Activated CD8-positive, alpha-beta memory T cell treated with anti-CD3 and anti-CD28 coated beads for 1 hour (primary cell): Measurements from ENCODE around the gene RCAN1.

Experiments used
- DNase-seq, 2 donors: peaks; one replicate each; pipeline ENCODE4 v3.0.0-alpha.2; 2020; ENCODE audit warnings: low read depth in 1 of 2; ENCODE audit errors: extremely low read depth in 1 of 2

Gene RCAN1

GRCh38 chr21:34614628-34615486 lies at the start of gene RCAN1:
Gene RCAN1, minus strand, starts transcription at chr21:34615113. Its CDS starts 102 bp downstream, at chr21:34615011.
- DNase-seq, result peak; percentile 66 to 72

GRCh38 chr21:34661848-34662247 lies 46.9 kb upstream of the RCAN1 start:
- no peak for DNase-seq

GRCh38 chr21:34653522-34653921 lies 38.6 kb upstream of the RCAN1 start:
- DNase-seq, result no peak

- DNase-seq, result no peak
These were observed 36.7 kb upstream of the RCAN1 start for GRCh38 chr21:34651642-34652041.

GRCh38 chr21:34650861-34651431 lies 36.0 kb upstream of the RCAN1 start:
- no peak for DNase-seq

- DNase-seq, result no peak
These were observed 34.5 kb upstream of the RCAN1 start for GRCh38 chr21:34649400-34649799.

GRCh38 chr21:34648739-34649297 lies 33.9 kb upstream of the RCAN1 start:
- DNase-seq, result no peak

- no peak for DNase-seq
These were observed 32.6 kb upstream of the RCAN1 start for GRCh38 chr21:34647555-34647954.

GRCh38 chr21:34644825-34645224 lies 29.9 kb upstream of the RCAN1 start:
- DNase-seq, result no peak

GRCh38 chr21:34642211-34643075 lies 27.5 kb upstream of the RCAN1 start:
- no peak for DNase-seq

- DNase-seq, result no peak
These were observed 25.9 kb upstream of the RCAN1 start for GRCh38 chr21:34640858-34641257.

- no peak for DNase-seq
These were observed 25.2 kb upstream of the RCAN1 start for GRCh38 chr21:34639882-34640788.

GRCh38 chr21:34639250-34639649 lies 24.3 kb upstream of the RCAN1 start:
- no peak for DNase-seq

- DNase-seq, result no peak
These were observed 22.0 kb upstream of the RCAN1 start for GRCh38 chr21:34636961-34637360.

- DNase-seq, result no peak
These were observed 20.4 kb upstream of the RCAN1 start for GRCh38 chr21:34635307-34635706.

- DNase-seq, result no peak
These were observed 17.6 kb upstream of the RCAN1 start for GRCh38 chr21:34632498-34632897.

GRCh38 chr21:34630536-34631143 lies 15.7 kb upstream of the RCAN1 start:
- DNase-seq, result no peak

GRCh38 chr21:34626131-34626530 lies 11.2 kb upstream of the RCAN1 start:
- no peak for DNase-seq

- DNase-seq, result no peak
These were observed 10.2 kb upstream of the RCAN1 start for GRCh38 chr21:34625030-34625593.
